ENCODE measurements around the gene FARS2. TPM values are rescaled to one million over a fixed set of nuclear protein-coding genes. Genes with fewer than 3 reads are reported as not detected.

Gene FARS2
- total and polyA plus RNA-seq, 9 of the 15 experiments (the other 6 are each of a cell fraction or from before 2014, with no cell fraction given) = 16.5 to 62.2 (median 27.0) TPM

GRCh38 chr6:5270093-5270680 is 8.9 kb downstream of the FARS2 start (continued):
- TF ChIP-seq NUFIP1 (IDR thresholded peaks at IDR 0.05; ENCODE audit: partially characterized antibody) = no peak
- no peak for TF ChIP-seq MED1 (CRISPR knock-in tag; IDR thresholded peaks at IDR 0.05; ENCODE audit: borderline replicate concordance)
- TF ChIP-seq EGR1 (conservative IDR thresholded peaks at IDR 0.05) = no peak
- no peak for TF ChIP-seq ZBTB17 (CRISPR knock-in tag; IDR thresholded peaks at IDR 0.05)
- TF ChIP-seq ZNF436 (CRISPR knock-in tag; IDR thresholded peaks at IDR 0.05) = no peak
- no peak for TF ChIP-seq KLF16 (IDR thresholded peaks at IDR 0.05)
- TF ChIP-seq CREB3 (tag; conservative IDR thresholded peaks at IDR 0.05; ENCODE audit: low read depth) = no peak
- no peak for TF ChIP-seq HMG20B (CRISPR knock-in tag; IDR thresholded peaks at IDR 0.05)
- no peak for TF ChIP-seq BRCA1 (IDR thresholded peaks at IDR 0.05)
- no peak for TF ChIP-seq BRCA1 (CRISPR knock-in tag; IDR thresholded peaks at IDR 0.05)
- TF ChIP-seq TAF1 (IDR thresholded peaks at IDR 0.05; ENCODE audit: control insufficient read depth, extremely low read depth, insufficient read depth, low read length, severe bottlenecking) = no peak
- peak in 1 of 2 experiments; percentile 35; a peak in 1 of 4 replicates for TF ChIP-seq RCOR1 (IDR thresholded peaks at IDR 0.05; ENCODE audit: borderline replicate concordance in 1 of 2, low read depth in 2 of 2, low read length in 2 of 2)
- TF ChIP-seq, protein P1, sequence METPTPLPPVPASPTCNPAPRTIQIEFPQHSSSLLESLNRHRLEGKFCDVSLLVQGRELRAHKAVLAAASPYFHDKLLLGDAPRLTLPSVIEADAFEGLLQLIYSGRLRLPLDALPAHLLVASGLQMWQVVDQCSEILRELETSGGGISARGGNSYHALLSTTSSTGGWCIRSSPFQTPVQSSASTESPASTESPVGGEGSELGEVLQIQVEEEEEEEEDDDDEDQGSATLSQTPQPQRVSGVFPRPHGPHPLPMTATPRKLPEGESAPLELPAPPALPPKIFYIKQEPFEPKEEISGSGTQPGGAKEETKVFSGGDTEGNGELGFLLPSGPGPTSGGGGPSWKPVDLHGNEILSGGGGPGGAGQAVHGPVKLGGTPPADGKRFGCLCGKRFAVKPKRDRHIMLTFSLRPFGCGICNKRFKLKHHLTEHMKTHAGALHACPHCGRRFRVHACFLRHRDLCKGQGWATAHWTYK (CRISPR knock-in tag; IDR thresholded peaks at IDR 0.05) = no peak
- no peak for TF ChIP-seq CBX2 (IDR thresholded peaks at IDR 0.05; ENCODE audit: insufficient read depth, low read length, poor library complexity, severe bottlenecking)
- no peak for TF ChIP-seq ZBTB1 (CRISPR knock-in tag; IDR thresholded peaks at IDR 0.05; ENCODE audit: borderline replicate concordance, low read depth)
- TF ChIP-seq ZC3H8 (IDR thresholded peaks at IDR 0.05) = no peak
- TF ChIP-seq MEF2D (tag; conservative IDR thresholded peaks at IDR 0.05; ENCODE audit: low read depth) = no peak
- no peak for TF ChIP-seq GTF2A2 (tag; IDR thresholded peaks at IDR 0.05)
- TF ChIP-seq RBM39 (optimal IDR thresholded peaks at IDR 0.05; ENCODE audit: low read depth, low read length) = no peak
- TF ChIP-seq POLR2G (IDR thresholded peaks at IDR 0.05; ENCODE audit: low read depth, low read length) = no peak
- no peak for TF ChIP-seq ZNF589 (CRISPR knock-in tag; IDR thresholded peaks at IDR 0.05; ENCODE audit: low read depth)
- TF ChIP-seq TARDBP (IDR thresholded peaks at IDR 0.05) = no peak
- no peak for TF ChIP-seq RAD51 (IDR thresholded peaks at IDR 0.05; ENCODE audit: borderline replicate concordance, low read depth)
- TF ChIP-seq ZKSCAN1 (IDR thresholded peaks at IDR 0.05; ENCODE audit: low read depth, low read length) = no peak
- 0 out of 2 replicates have a peak, but pooled peaks have one; percentile 47 for TF ChIP-seq GATAD2A (IDR thresholded peaks at IDR 0.05)
- no peak for TF ChIP-seq MTA3 (IDR thresholded peaks at IDR 0.05; ENCODE audit: borderline replicate concordance)
- TF ChIP-seq ADNP (tag; IDR thresholded peaks at IDR 0.05) = no peak
- TF ChIP-seq LCOR (CRISPR knock-in tag; IDR thresholded peaks at IDR 0.05) = no peak
- no peak for TF ChIP-seq TCF7L2 (IDR thresholded peaks at IDR 0.05; ENCODE audit: low read depth, low read length)
- no peak for TF ChIP-seq CREM (IDR thresholded peaks at IDR 0.05; ENCODE audit: low read depth)
- no peak; a peak in 1 of 4 replicates for TF ChIP-seq RAD21 (CRISPR knock-in tag; conservative IDR thresholded peaks at IDR 0.05 in 1 of 2, IDR thresholded peaks at IDR 0.05 in 1 of 2)
- TF ChIP-seq ZNF668 (CRISPR knock-in tag; IDR thresholded peaks at IDR 0.05) = no peak
